Measurements from ENCODE around the gene RBM4.

Gene RBM4

DNA sequence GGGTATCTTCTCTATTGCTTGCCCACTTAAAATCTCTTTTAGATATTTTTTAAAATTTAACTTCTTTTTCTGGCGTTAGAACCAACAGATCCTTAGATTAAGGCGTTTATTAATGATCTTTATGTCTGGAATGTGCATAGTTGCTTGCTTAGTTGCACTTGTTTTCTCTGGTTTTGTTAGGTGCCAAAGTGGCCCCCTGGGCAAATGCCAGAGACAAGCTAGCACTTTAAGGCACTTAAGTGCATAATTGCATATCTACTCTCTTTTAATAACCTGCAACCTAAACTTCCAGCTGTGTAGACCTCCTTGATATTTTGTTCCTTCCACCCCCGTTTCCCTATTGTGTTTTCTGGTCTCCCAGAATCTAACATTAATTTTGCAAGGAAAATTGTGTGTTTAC lies 3.3 kb downstream of the RBM4 start:
- no peak for DNase-seq
- Histone ChIP-seq H3K27me3 (replicated peaks) (no peaks in the 10 kb centered on the region), H3K36me3 (replicated peaks) (peaks cover 60% of the 10 kb centered on the region), H3K27ac (no peak overlapping the region), H3K4me3 (ENCODE audit: low read depth, low read length) (peak overlapping the region; percentile 98)
- in situ Hi-C loops (cut with HindIII; ENCODE audit: low pct_ligation_motif_present, low sequenced_read_pairs), result no loop called here
- no peak for TF ChIP-seq CTCF (IDR thresholded peaks at IDR 0.05; ENCODE audit: low read depth, low read length, missing control alignments)

DNA sequence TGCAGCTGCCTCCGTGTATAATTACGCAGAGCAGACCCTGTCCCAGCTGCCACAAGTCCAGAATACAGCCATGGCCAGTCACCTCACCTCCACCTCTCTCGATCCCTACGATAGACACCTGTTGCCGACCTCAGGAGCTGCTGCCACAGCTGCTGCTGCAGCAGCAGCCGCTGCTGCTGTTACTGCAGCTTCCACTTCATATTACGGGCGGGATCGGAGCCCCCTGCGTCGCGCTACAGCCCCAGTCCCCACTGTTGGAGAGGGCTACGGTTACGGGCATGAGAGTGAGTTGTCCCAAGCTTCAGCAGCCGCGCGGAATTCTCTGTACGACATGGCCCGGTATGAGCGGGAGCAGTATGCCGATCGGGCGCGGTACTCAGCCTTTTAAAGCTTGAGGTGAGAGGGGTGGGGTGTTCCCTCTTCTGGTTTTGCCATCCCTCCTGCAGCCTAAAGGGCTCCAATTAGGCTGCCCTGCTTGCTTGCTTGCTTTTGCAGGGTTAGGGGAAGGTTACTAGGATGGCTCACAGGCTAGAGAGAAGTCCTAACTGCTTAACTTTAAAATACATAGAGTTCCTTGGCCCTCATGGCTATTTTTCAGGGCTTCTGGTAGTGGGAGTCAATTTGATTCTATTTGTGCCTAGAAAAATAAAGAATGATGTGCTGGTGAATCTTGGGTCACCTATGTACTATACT lies 5.4 kb downstream of the RBM4 start:
- Histone ChIP-seq H3K27me3 (replicated peaks) (no peaks in the 10 kb centered on the region), H3K27ac (no peak overlapping the region), H3K4me3 (ENCODE audit: low read depth, low read length) (no peak overlapping the region), H3K36me3 (replicated peaks) (peaks cover 68% of the 10 kb centered on the region)
- in situ Hi-C loops (cut with HindIII; ENCODE audit: low pct_ligation_motif_present, low sequenced_read_pairs), result no loop called here
- DNase-seq, result no peak
- TF ChIP-seq CTCF (IDR thresholded peaks at IDR 0.05; ENCODE audit: low read depth, low read length, missing control alignments), result no peak

DNA sequence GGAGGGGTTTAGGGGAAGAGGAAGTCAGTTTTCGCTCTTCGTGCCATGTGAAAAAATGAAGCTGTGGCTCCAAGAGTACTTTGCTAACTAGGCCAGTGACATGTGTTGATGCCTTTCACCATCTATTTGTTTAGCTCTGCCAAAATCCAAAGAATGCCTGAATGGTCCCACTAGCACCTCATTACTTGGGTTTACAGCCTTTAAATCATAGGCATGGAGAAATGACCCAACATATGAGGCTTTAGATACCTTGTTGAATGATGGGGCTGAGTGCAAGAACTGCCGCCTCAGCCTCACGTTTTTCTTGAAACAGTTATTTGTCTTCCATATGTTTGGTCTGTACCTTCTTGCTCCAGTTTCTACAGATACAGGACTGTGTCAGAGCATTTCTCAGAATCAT lies 8.3 kb downstream of the RBM4 start:
- Histone ChIP-seq H3K27me3 (replicated peaks) (no peaks in the 10 kb centered on the region), H3K4me3 (ENCODE audit: low read depth, low read length) (no peak overlapping the region), H3K36me3 (replicated peaks) (peaks cover 54% of the 10 kb centered on the region), H3K27ac (no peak overlapping the region)
- no peak for TF ChIP-seq CTCF (IDR thresholded peaks at IDR 0.05; ENCODE audit: low read depth, low read length, missing control alignments)
- no peak for DNase-seq
- in situ Hi-C loops (cut with HindIII; ENCODE audit: low pct_ligation_motif_present, low sequenced_read_pairs), result no loop called here

- DNase-seq, result no peak
- Histone ChIP-seq H3K36me3 (replicated peaks) (peaks cover 37% of the 10 kb centered on the region), H3K27me3 (replicated peaks) (no peaks in the 10 kb centered on the region), H3K27ac (no peak overlapping the region), H3K4me3 (ENCODE audit: low read depth, low read length) (no peak overlapping the region)
- in situ Hi-C loops (cut with HindIII; ENCODE audit: low pct_ligation_motif_present, low sequenced_read_pairs), result no loop called here
- no peak for TF ChIP-seq CTCF (IDR thresholded peaks at IDR 0.05; ENCODE audit: low read depth, low read length, missing control alignments)
Measured at GRCh38 chr11:66649903-66650302, 11.4 kb downstream of the RBM4 start.

- Histone ChIP-seq H3K36me3 (replicated peaks) (peaks cover 26% of the 10 kb centered on the region), H3K27me3 (replicated peaks) (no peaks in the 10 kb centered on the region), H3K27ac (no peak overlapping the region), H3K4me3 (ENCODE audit: low read depth, low read length) (no peak overlapping the region)
- in situ Hi-C loops (cut with HindIII; ENCODE audit: low pct_ligation_motif_present, low sequenced_read_pairs), result no loop called here
- DNase-seq, result no peak
- no peak for TF ChIP-seq CTCF (IDR thresholded peaks at IDR 0.05; ENCODE audit: low read depth, low read length, missing control alignments)
Measured at GRCh38 chr11:66651016-66651415, 12.5 kb downstream of the RBM4 start.

DNA sequence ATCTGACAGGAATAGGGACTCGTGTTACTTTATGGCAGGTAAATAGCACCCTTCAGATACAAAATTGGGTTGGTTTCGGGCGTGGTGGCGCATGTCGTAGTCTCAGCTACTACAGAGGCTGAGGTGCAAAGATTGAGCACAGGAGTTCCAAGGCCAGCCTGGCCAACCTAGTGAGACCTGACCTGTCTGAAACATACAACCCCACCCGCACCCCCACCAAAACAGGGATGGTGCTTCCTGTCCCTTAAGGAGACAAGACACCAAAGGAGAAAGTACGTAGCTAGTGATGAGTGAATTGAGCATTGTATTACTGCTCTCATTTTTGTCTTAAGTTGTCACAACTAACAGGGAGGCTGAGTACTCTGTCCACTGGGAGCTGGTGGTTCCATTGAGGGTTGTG lies 14.1 kb downstream of the RBM4 start:
- Histone ChIP-seq H3K36me3 (replicated peaks) (peaks cover 13% of the 10 kb centered on the region), H3K27ac (no peak overlapping the region), H3K27me3 (replicated peaks) (no peaks in the 10 kb centered on the region), H3K4me3 (ENCODE audit: low read depth, low read length) (no peak overlapping the region)
- in situ Hi-C loops (cut with HindIII; ENCODE audit: low pct_ligation_motif_present, low sequenced_read_pairs), result no loop called here
- TF ChIP-seq CTCF (IDR thresholded peaks at IDR 0.05; ENCODE audit: low read depth, low read length, missing control alignments), result no peak
- DNase-seq, result no peak
